Measurements from ENCODE around the gene ECHS1.
"Not testable (repeated sequence)": the region's sequence is repeated elsewhere in the genome, so short reads cannot be mapped to it uniquely, and the experiment has no call there.

ECHS1 gene

GRCh38 chr10:133337370-133337725 is 35.8 kb downstream of the ECHS1 start:
- DNase-seq = no peak

GRCh38 chr10:133336577-133337369 is 36.4 kb downstream of the ECHS1 start, which contains the start of gene CALY:
Gene CALY, minus strand, starts transcription at chr10:133336896. Its CDS starts 7,907 bp downstream, at chr10:133328989.
- no peak for DNase-seq

- no peak for DNase-seq
Measured at GRCh38 chr10:133336118-133336576, 37.0 kb downstream of the ECHS1 start.

GRCh38 chr10:133335246-133336117 is 37.7 kb downstream of the ECHS1 start:
- no peak for DNase-seq

GRCh38 chr10:133334503-133335245 is 38.5 kb downstream of the ECHS1 start:
- DNase-seq = no peak

GRCh38 chr10:133332936-133333699 is 40.0 kb downstream of the ECHS1 start:
- DNase-seq = no peak

GRCh38 chr10:133329491-133330202 is 43.5 kb downstream of the ECHS1 start:
- DNase-seq = peak; percentile 61

- no peak for DNase-seq
Measured at GRCh38 chr10:133328358-133329343, 44.5 kb downstream of the ECHS1 start.

- no peak for DNase-seq
Measured at GRCh38 chr10:133327651-133328357, 45.4 kb downstream of the ECHS1 start.

- DNase-seq = no peak
Measured at GRCh38 chr10:133326745-133327650, 46.2 kb downstream of the ECHS1 start.

- no peak for DNase-seq
Measured at GRCh38 chr10:133326223-133326551, 47.0 kb downstream of the ECHS1 start.

GRCh38 chr10:133325440-133326222 is 47.5 kb downstream of the ECHS1 start:
- DNase-seq = no peak

GRCh38 chr10:133324857-133325260 is 48.3 kb downstream of the ECHS1 start:
- DNase-seq = no peak

GRCh38 chr10:133324198-133324792 is 48.9 kb downstream of the ECHS1 start:
- DNase-seq = no peak

GRCh38 chr10:133322064-133322709 is 51.0 kb downstream of the ECHS1 start:
- DNase-seq = not testable (repeated sequence)

GRCh38 chr10:133320852-133321422 is 52.2 kb downstream of the ECHS1 start:
- not testable (repeated sequence) for DNase-seq
